Loucy (cell line): ENCODE measurements around the gene GIMAP6.
A peak's percentile ranks its signal among the peaks of the same experiment; 100 is the strongest.

Experiments used
- H2AFZ ChIP-seq: fragments of 200-600 bp; sonication (generic); 2 replicates; pipeline ENCODE4 v1.6.0; 2016; ENCODE audit warnings: antibody characterized with exemption, mild to moderate bottlenecking, low read length, moderate library complexity
- H3F3A ChIP-seq: fragments of 200-600 bp; 2 replicates; pipeline ENCODE4 v1.6.0; 2016; ENCODE audit warnings: antibody characterized with exemption, low read depth, mild to moderate bottlenecking
- H3K27me3 ChIP-seq: fragments of 200-600 bp; sonication (generic); 2 replicates; pipeline ENCODE4 v1.6.1; 2014; ENCODE audit warnings: low read length, mild to moderate bottlenecking; ENCODE audit not compliant: insufficient read depth, poor library complexity, severe bottlenecking
- H3K36me3 ChIP-seq: fragments of 200-600 bp; sonication (generic); 2 replicates; pipeline ENCODE4 v1.6.1; 2016; ENCODE audit warnings: low read length; ENCODE audit not compliant: insufficient read depth
- H3K4me1 ChIP-seq: fragments of 200-600 bp; sonication (generic); 2 replicates; pipeline ENCODE4 v1.5.1; 2014; ENCODE audit warnings: low read length, mild to moderate bottlenecking; ENCODE audit not compliant: insufficient read depth, poor library complexity, severe bottlenecking
- H3K4me2 ChIP-seq: fragments of 200-600 bp; sonication (generic); 2 replicates; pipeline ENCODE4 v1.6.0; 2014; ENCODE audit warnings: antibody characterized with exemption, low read length, low read depth, mild to moderate bottlenecking; ENCODE audit not compliant: poor library complexity, severe bottlenecking
- H3K4me3 ChIP-seq: fragments of 200-600 bp; sonication (generic); 2 replicates; pipeline ENCODE4 v1.5.1; 2014; ENCODE audit warnings: low read length, mild to moderate bottlenecking, mixed read lengths; ENCODE audit not compliant: poor library complexity, severe bottlenecking
- H3K79me2 ChIP-seq: fragments of 200-600 bp; sonication (generic); 2 replicates; pipeline ENCODE4 v1.6.1; 2014; ENCODE audit warnings: low read length; ENCODE audit not compliant: insufficient read depth
- H3K9ac ChIP-seq: fragments of 200-600 bp; sonication (generic); 2 replicates; pipeline ENCODE4 v1.6.0; 2014; ENCODE audit warnings: mild to moderate bottlenecking, low read depth, low read length, moderate library complexity; ENCODE audit not compliant: poor library complexity, severe bottlenecking
- H3K9me2 ChIP-seq: fragments of 200-600 bp; sonication (generic); replicated peaks from 2 replicates; pipeline ENCODE4 v1.6.1; 2016; ENCODE audit warnings: low read depth, low read length, mixed read lengths
- H3K9me3 ChIP-seq: fragments of 200-600 bp; sonication (generic); 2 replicates; pipeline ENCODE4 v1.6.1; 2014; ENCODE audit warnings: mild to moderate bottlenecking, antibody characterized with exemption, low read length, low read depth; ENCODE audit not compliant: insufficient read depth
- H4K20me1 ChIP-seq: fragments of 200-600 bp; sonication (generic); 2 replicates; pipeline ENCODE4 v1.6.0; 2014; ENCODE audit warnings: antibody characterized with exemption, low read length, mild to moderate bottlenecking; ENCODE audit not compliant: insufficient read depth, poor library complexity, severe bottlenecking
- CTCF ChIP-seq: fragments of 200-600 bp; sonication (generic); conservative IDR thresholded peaks from 2 replicates; pipeline ENCODE4 v1.5.1; 2014; ENCODE audit warnings: mild to moderate bottlenecking, antibody characterized with exemption, low read length
- EZH2phosphoT487 ChIP-seq: fragments of 200-600 bp; IDR thresholded peaks from 2 replicates; pipeline ENCODE4 v1.6.1; 2018; ENCODE audit warnings: antibody characterized with exemption, mild to moderate bottlenecking, moderate library complexity, borderline replicate concordance

The GIMAP6 gene

GRCh38 chr7:150626696-150627095 lies 5.5 kb downstream of the GIMAP6 start:
- Histone ChIP-seq H3K4me2 (peak overlapping the region; percentile 98), H3K9me3 (no peaks in the 10 kb centered on the region), H3K9me2 (no peaks in the 10 kb centered on the region), H3K4me1 (peaks cover 58% of the 10 kb centered on the region), H3K9ac (no peak overlapping the region), H3K27me3 (no peaks in the 10 kb centered on the region), H3F3A (no peaks in the 10 kb centered on the region), H3K4me3 (peak overlapping the region; percentile 45), H2AFZ (no peak overlapping the region), H4K20me1 (peaks cover 8% of the 10 kb centered on the region), H3K79me2 (peaks cover 54% of the 10 kb centered on the region), H3K36me3 (peaks cover 28% of the 10 kb centered on the region; the same call in 1 of the 2 replicates)
- TF ChIP-seq CTCF (no peak), EZH2phosphoT487 (no peak)

- H3F3A ChIP-seq = no peaks in the 10 kb centered on the region
- no peak overlapping the region for H3K4me3 ChIP-seq
- H4K20me1 ChIP-seq = peaks cover 5% of the 10 kb centered on the region
- H3K9me3 ChIP-seq = no peaks in the 10 kb centered on the region
- TF ChIP-seq CTCF = no peak
- no peak for TF ChIP-seq EZH2phosphoT487
- no peak overlapping the region for H2AFZ ChIP-seq
- H3K9ac ChIP-seq = no peak overlapping the region
- no peaks in the 10 kb centered on the region for H3K27me3 ChIP-seq
- H3K4me1 ChIP-seq = peaks cover 8% of the 10 kb centered on the region
- no peaks in the 10 kb centered on the region for H3K9me2 ChIP-seq
- H3K4me2 ChIP-seq = no peak overlapping the region
- peaks cover under 1% of the 10 kb centered on the region; the same call in 1 of the 2 replicates for H3K79me2 ChIP-seq
- no peaks in the 10 kb centered on the region for H3K36me3 ChIP-seq
These were observed 10.8 kb downstream of the GIMAP6 start for GRCh38 chr7:150621376-150621775.

GRCh38 chr7:150620617-150621371 lies 11.4 kb downstream of the GIMAP6 start:
- H3F3A ChIP-seq = no peaks in the 10 kb centered on the region
- H3K4me2 ChIP-seq = no peak overlapping the region
- H4K20me1 ChIP-seq = peaks cover 5% of the 10 kb centered on the region
- H3K9me3 ChIP-seq = no peaks in the 10 kb centered on the region
- H3K9me2 ChIP-seq = no peaks in the 10 kb centered on the region
- H3K4me3 ChIP-seq = no peak overlapping the region
- peaks cover 3% of the 10 kb centered on the region for H3K4me1 ChIP-seq
- no peaks in the 10 kb centered on the region for H3K36me3 ChIP-seq
- TF ChIP-seq EZH2phosphoT487 (no peak), CTCF (no peak)
- no peaks in the 10 kb centered on the region for H3K79me2 ChIP-seq
- H3K9ac ChIP-seq = no peak overlapping the region
- H2AFZ ChIP-seq = no peak overlapping the region
- no peaks in the 10 kb centered on the region for H3K27me3 ChIP-seq
